ENCODE measurements around the gene TBPL1.
"Not testable (repeated sequence)": the region's sequence is repeated elsewhere in the genome, so short reads cannot be mapped to it uniquely, and the experiment has no call there.

TBPL1 gene

GRCh38 chr6:133954657-133955576, 1.9 kb downstream of the TBPL1 start:
- DNase-seq = no peak

GRCh38 chr6:133955582-133956415, 2.8 kb downstream of the TBPL1 start:
- DNase-seq = no peak

- no peak for DNase-seq
Measured at GRCh38 chr6:133956416-133957049, 3.5 kb downstream of the TBPL1 start.

- no peak for DNase-seq
Measured at GRCh38 chr6:133957227-133957626, 4.2 kb downstream of the TBPL1 start.

GRCh38 chr6:133957780-133958242, 4.8 kb downstream of the TBPL1 start:
- DNase-seq = no peak

- no peak for DNase-seq
Measured at GRCh38 chr6:133958791-133959190, 5.8 kb downstream of the TBPL1 start.

GRCh38 chr6:133959667-133960368, 6.8 kb downstream of the TBPL1 start:
- no peak for DNase-seq

- no peak for DNase-seq
Measured at GRCh38 chr6:133961831-133962230, 8.8 kb downstream of the TBPL1 start.

- no peak for DNase-seq
Measured at GRCh38 chr6:133964052-133964451, 11.0 kb downstream of the TBPL1 start.

- DNase-seq = no peak
Measured at GRCh38 chr6:133964702-133965101, 11.7 kb downstream of the TBPL1 start.

- DNase-seq = no peak
Measured at GRCh38 chr6:133965817-133966360, 12.9 kb downstream of the TBPL1 start.

- no peak for DNase-seq
Measured at GRCh38 chr6:133966654-133967329, 13.8 kb downstream of the TBPL1 start.

- DNase-seq = no peak
Measured at GRCh38 chr6:133967347-133967746, 14.3 kb downstream of the TBPL1 start.

- DNase-seq = not testable (repeated sequence)
Measured at GRCh38 chr6:133967835-133968234, 14.8 kb downstream of the TBPL1 start.

GRCh38 chr6:133969285-133969920, 16.4 kb downstream of the TBPL1 start:
- no peak for DNase-seq

- no peak for DNase-seq
Measured at GRCh38 chr6:133969921-133970295, 16.9 kb downstream of the TBPL1 start.

- DNase-seq = no peak
Measured at GRCh38 chr6:133971861-133972260, 18.8 kb downstream of the TBPL1 start.

- no peak for DNase-seq
Measured at GRCh38 chr6:133972388-133972787, 19.4 kb downstream of the TBPL1 start.

GRCh38 chr6:133973109-133973971, 20.3 kb downstream of the TBPL1 start:
- peak; percentile 55 for DNase-seq

Measured in NCI-H1092 treated with DMSO at 0.1 percent for 48 hours (cell line).